DOHH2 (cell line): ENCODE data around the gene TPM1.

Source experiments
- H3F3A ChIP-seq: fragments of 200-600 bp; sonication (generic), shearing (Covaris generic); 2 replicates; pipeline ENCODE4 v1.6.0; 2016; ENCODE audit warnings: antibody characterized with exemption, mild to moderate bottlenecking; ENCODE audit not compliant: control insufficient read depth, insufficient read depth
- H3K27ac ChIP-seq: fragments of 200-600 bp; sonication (generic); 2 replicates; pipeline ENCODE4 v1.5.1; 2014; ENCODE audit warnings: low read depth, mild to moderate bottlenecking, low read length, moderate library complexity
- H3K27me3 ChIP-seq: fragments of 200-600 bp; sonication (generic); 2 replicates; pipeline ENCODE4 v1.6.1; 2014; ENCODE audit warnings: mild to moderate bottlenecking, low read length, mixed read lengths; ENCODE audit not compliant: control insufficient read depth
- H3K36me3 ChIP-seq: fragments of 200-600 bp; sonication (generic); 2 replicates; pipeline ENCODE4 v1.6.1; 2014; ENCODE audit warnings: mild to moderate bottlenecking, low read length, moderate library complexity, mixed read lengths; ENCODE audit not compliant: control insufficient read depth
- H3K4me1 ChIP-seq: fragments of 200-600 bp; sonication (generic); 2 replicates; pipeline ENCODE4 v1.6.1; 2014; ENCODE audit warnings: mild to moderate bottlenecking, low read length, mixed read lengths; ENCODE audit not compliant: control insufficient read depth
- H3K4me2 ChIP-seq: fragments of 200-600 bp; sonication (generic); 2 replicates; pipeline ENCODE4 v1.6.0; 2014; ENCODE audit warnings: mild to moderate bottlenecking, low read length, moderate library complexity
- H3K4me3 ChIP-seq: fragments of 200-600 bp; sonication (generic); 2 replicates; pipeline ENCODE4 v1.5.1; 2014; ENCODE audit warnings: mild to moderate bottlenecking, low read length, mixed read lengths
- H3K79me2 ChIP-seq: fragments of 200-600 bp; sonication (generic); 2 replicates; pipeline ENCODE4 v1.6.1; 2014; ENCODE audit warnings: mild to moderate bottlenecking, low read length, mixed read lengths; ENCODE audit not compliant: control insufficient read depth
- H3K9me2 ChIP-seq: fragments of 200-600 bp; sonication (generic); replicated peaks from 2 replicates; pipeline ENCODE4 v1.6.1; 2014; ENCODE audit warnings: mild to moderate bottlenecking, low read length, mixed read lengths; ENCODE audit not compliant: control insufficient read depth
- H3K9me3 ChIP-seq: fragments of 200-600 bp; sonication (generic); 2 replicates; pipeline ENCODE4 v1.6.1; 2014; ENCODE audit warnings: antibody characterized with exemption, low read length, mixed read lengths; ENCODE audit not compliant: control insufficient read depth, insufficient read depth
- H4K20me1 ChIP-seq: fragments of 200-600 bp; sonication (generic); 2 replicates; pipeline ENCODE4 v1.6.0; 2014; ENCODE audit warnings: low read depth, mild to moderate bottlenecking, antibody characterized with exemption, low read length, moderate library complexity; ENCODE audit not compliant: control insufficient read depth, insufficient read depth
- EZH2phosphoT487 ChIP-seq: fragments of 200-600 bp; sonication (generic); IDR thresholded peaks from 2 replicates; pipeline ENCODE4 v1.6.1; 2017; ENCODE audit warnings: borderline replicate concordance, mild to moderate bottlenecking, antibody characterized with exemption, low read length, moderate library complexity, mixed read lengths
- TF ChIP-seq, protein P1 (sequence below): fragments of 200-600 bp; sonication (generic); IDR thresholded peaks from one replicate; pipeline ENCODE4 v1.5.1; 2014; ENCODE audit warnings: antibody characterized with exemption, mild to moderate bottlenecking, low read depth, low read length; ENCODE audit not compliant: poor library complexity, severe bottlenecking

The TPM1 gene

DNA sequence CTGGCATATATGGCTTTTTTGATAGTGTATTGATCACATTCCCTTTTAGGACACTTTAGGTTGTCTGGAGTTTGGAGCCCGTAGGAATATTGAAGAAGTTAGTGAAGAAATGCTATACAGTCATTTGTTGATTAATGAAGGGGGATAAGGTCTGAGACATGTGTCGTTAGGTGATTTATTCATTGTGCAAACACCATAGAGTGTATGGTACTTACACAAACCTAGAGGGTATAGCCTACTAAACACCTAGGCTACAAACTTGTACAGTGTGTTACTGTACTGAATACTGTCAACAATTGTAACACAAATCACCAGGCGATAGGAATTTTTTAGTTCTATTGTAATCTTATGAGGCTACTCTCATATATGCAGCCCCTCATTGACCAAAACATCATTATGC is 3.3 kb downstream of the TPM1 start:
- no peaks in the 10 kb centered on the region for H3K79me2 ChIP-seq
- H3K9me2 ChIP-seq = no peaks in the 10 kb centered on the region
- H3K27ac ChIP-seq = no peak overlapping the region
- H3K36me3 ChIP-seq = no peaks in the 10 kb centered on the region
- peaks cover 11% of the 10 kb centered on the region for H3K4me1 ChIP-seq
- no peaks in the 10 kb centered on the region for H3K9me3 ChIP-seq
- no peaks in the 10 kb centered on the region for H3F3A ChIP-seq
- peaks cover 75% of the 10 kb centered on the region for H3K27me3 ChIP-seq
- no peak overlapping the region for H3K4me3 ChIP-seq
- H4K20me1 ChIP-seq = no peaks in the 10 kb centered on the region
- no peak for TF ChIP-seq EZH2phosphoT487
- TF ChIP-seq, protein P1, sequence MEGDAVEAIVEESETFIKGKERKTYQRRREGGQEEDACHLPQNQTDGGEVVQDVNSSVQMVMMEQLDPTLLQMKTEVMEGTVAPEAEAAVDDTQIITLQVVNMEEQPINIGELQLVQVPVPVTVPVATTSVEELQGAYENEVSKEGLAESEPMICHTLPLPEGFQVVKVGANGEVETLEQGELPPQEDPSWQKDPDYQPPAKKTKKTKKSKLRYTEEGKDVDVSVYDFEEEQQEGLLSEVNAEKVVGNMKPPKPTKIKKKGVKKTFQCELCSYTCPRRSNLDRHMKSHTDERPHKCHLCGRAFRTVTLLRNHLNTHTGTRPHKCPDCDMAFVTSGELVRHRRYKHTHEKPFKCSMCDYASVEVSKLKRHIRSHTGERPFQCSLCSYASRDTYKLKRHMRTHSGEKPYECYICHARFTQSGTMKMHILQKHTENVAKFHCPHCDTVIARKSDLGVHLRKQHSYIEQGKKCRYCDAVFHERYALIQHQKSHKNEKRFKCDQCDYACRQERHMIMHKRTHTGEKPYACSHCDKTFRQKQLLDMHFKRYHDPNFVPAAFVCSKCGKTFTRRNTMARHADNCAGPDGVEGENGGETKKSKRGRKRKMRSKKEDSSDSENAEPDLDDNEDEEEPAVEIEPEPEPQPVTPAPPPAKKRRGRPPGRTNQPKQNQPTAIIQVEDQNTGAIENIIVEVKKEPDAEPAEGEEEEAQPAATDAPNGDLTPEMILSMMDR = no peak
- no peak overlapping the region for H3K4me2 ChIP-seq

DNA sequence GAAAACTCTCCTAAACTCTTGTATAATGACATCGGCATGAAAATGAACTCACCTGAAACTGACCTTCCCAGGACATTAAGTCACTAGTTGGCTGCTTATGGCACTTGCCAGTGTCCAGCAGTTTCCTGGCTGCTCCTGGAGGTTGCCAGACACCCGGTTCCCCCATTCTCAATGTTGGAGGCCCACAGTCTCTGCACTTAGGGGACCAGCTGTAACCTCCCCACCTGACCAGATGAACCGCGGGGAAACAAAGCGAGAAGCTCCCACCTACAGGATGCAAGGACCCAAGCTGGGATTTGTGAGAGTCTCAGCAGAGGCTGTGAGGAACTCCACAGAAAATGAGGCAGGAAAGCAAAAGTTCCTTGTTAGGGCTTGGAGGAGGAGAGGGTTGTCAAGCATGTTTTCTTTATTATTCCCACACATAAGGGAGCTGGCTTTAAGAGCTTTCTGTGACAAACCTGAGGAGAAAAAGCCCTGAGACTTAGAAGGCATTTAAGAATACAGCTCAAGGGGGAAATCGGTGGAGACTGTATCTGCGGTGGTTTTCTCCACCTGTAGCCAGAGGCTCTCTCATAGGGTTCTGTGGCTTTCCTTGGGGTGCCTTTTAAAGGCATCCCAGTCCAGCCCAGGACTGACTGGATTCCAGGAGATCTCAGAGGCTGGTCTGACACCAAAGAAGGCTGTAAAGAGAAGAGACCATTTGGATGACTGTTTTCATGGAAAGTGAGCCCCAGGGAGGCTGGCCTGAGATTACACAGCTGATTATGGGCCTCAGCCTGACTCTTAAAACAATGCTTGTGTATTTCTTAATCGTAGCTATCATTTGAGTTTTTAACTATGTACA is 4.6 kb downstream of the TPM1 start:
- H4K20me1 ChIP-seq = no peaks in the 10 kb centered on the region
- no peaks in the 10 kb centered on the region for H3K79me2 ChIP-seq
- H3K27ac ChIP-seq = no peak overlapping the region
- no peaks in the 10 kb centered on the region for H3F3A ChIP-seq
- peaks cover 62% of the 10 kb centered on the region for H3K27me3 ChIP-seq
- TF ChIP-seq, protein P1 = no peak
- TF ChIP-seq EZH2phosphoT487 = no peak
- peak overlapping the region; percentile 74 for H3K4me2 ChIP-seq
- H3K4me3 ChIP-seq = peak overlapping the region; percentile 83
- peaks cover 11% of the 10 kb centered on the region for H3K4me1 ChIP-seq
- H3K9me2 ChIP-seq = no peaks in the 10 kb centered on the region
- no peaks in the 10 kb centered on the region for H3K36me3 ChIP-seq
- H3K9me3 ChIP-seq = no peaks in the 10 kb centered on the region

DNA sequence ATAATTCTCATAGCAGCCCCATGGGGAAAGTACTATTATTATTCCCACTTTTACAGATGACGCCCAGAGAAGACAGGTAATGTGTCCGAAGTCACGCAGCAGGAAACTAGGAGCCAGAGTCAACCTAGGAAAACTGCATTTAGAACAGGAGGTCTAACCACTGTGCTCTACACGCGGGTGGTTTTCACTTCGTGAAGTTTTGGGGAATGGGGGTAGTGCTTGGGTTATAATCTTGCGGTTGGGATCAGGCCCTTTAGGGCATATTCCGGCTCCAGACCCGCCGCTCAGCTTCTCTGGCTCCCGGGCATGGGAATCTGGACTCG is 5.2 kb downstream of the TPM1 start:
- no peak for TF ChIP-seq EZH2phosphoT487
- TF ChIP-seq, protein P1 = no peak
- peak overlapping the region; percentile 83 for H3K4me3 ChIP-seq
- no peaks in the 10 kb centered on the region for H3K36me3 ChIP-seq
- H3K27me3 ChIP-seq = peaks cover 56% of the 10 kb centered on the region
- peak overlapping the region; percentile 74 for H3K4me2 ChIP-seq
- peaks cover 11% of the 10 kb centered on the region for H3K4me1 ChIP-seq
- no peaks in the 10 kb centered on the region for H4K20me1 ChIP-seq
- no peak overlapping the region for H3K27ac ChIP-seq
- H3F3A ChIP-seq = no peaks in the 10 kb centered on the region
- no peaks in the 10 kb centered on the region for H3K9me2 ChIP-seq
- no peaks in the 10 kb centered on the region for H3K79me2 ChIP-seq
- no peaks in the 10 kb centered on the region for H3K9me3 ChIP-seq
